Tibial nerve (tissue), 4 donors: ENCODE measurements around the gene FLT3. TPM values are rescaled to one million over a fixed set of nuclear protein-coding genes. Genes with fewer than 3 reads are reported as not detected.
A peak's percentile ranks its signal among the peaks of the same experiment; 100 is the strongest.
"Not testable (repeated sequence)": the region's sequence is repeated elsewhere in the genome, so short reads cannot be mapped to it uniquely, and the experiment has no call there.

Source experiments
- DNase-seq, 2 donors: peaks; one replicate each; pipeline ENCODE4 v3.0.0-alpha.2; 2019; ENCODE audit warnings: low spot score in 2 of 2
- H3K27ac ChIP-seq, 4 donors: fragments of 200-600 bp; sonication (generic) in 3 of 4; one replicate each; pipeline ENCODE4 v1.5.1; 2017 to 2019; ENCODE audit warnings: mild to moderate bottlenecking in 1 of 4
- H3K27me3 ChIP-seq, 2 donors: fragments of 200-600 bp; sonication (generic) in 1 of 2; one replicate each; pipeline versions ENCODE4 v1.5.1 to v1.6.0; 2017 to 2019
- H3K36me3 ChIP-seq, 3 donors: fragments of 200-600 bp; sonication (generic); one replicate each; pipeline ENCODE4 v1.5.1; 2018 to 2019
- H3K4me1 ChIP-seq, 4 donors: fragments of 200-600 bp; sonication (generic) in 3 of 4; one replicate each; pipeline ENCODE4 v1.5.1; 2017 to 2019
- H3K4me3 ChIP-seq, 4 donors: fragments of 200-600 bp; sonication (generic) in 3 of 4; one replicate each; pipeline ENCODE4 v1.5.1; 2017 to 2019; ENCODE audit warnings: mild to moderate bottlenecking in 1 of 4, moderate library complexity in 1 of 4
- H3K9me3 ChIP-seq, 4 donors: fragments of 200-600 bp; sonication (generic) in 3 of 4; one replicate each; pipeline ENCODE4 v1.5.1; 2017 to 2019
- EP300 ChIP-seq, 2 donors: sonication (generic); formaldehyde crosslinking; IDR thresholded peaks; one replicate each; pipeline ENCODE4 v1.6.1; 2017; ENCODE audit warnings: antibody characterized with exemption in 2 of 2, mild to moderate bottlenecking in 1 of 2
- POLR2A ChIP-seq, 2 donors: fragments of 450-650 bp; IDR thresholded peaks; one replicate each; pipeline ENCODE4 v1.6.1; 2017; ENCODE audit warnings: antibody characterized with exemption in 2 of 2, mild to moderate bottlenecking in 2 of 2, moderate library complexity in 2 of 2
- WGBS, 2 donors: methylation state at CpG; one replicate each; pipeline ENCODE4 v1.1.5; 2018; 5-methylcytosine and 5-hydroxymethylcytosine counted together
- total RNA-seq, 4 donors: library from RNA; depleted of rRNA; stranded (reverse); fragments of >200 nt; gene quantifications; one replicate each; pipeline ENCODE4 v1.1.0, GENCODE V29; 2016
- TF ChIP-seq, protein P1 (sequence below), 5 experiments: fragments of 200-600 bp in 3 of 5; fragments of 450-650 bp in 2 of 5; sonication (generic) in 3 of 5; IDR thresholded peaks; one replicate each; pipeline ENCODE4 v1.5.1; 2016 to 2019; ENCODE audit warnings: antibody characterized with exemption in 5 of 5, mild to moderate bottlenecking in 3 of 5, moderate library complexity in 2 of 5

FLT3 gene
- total RNA-seq, 4 donors from 2014 or later = 0.20 to 0.42 (median 0.22) TPM; not detected in 1

DNA sequence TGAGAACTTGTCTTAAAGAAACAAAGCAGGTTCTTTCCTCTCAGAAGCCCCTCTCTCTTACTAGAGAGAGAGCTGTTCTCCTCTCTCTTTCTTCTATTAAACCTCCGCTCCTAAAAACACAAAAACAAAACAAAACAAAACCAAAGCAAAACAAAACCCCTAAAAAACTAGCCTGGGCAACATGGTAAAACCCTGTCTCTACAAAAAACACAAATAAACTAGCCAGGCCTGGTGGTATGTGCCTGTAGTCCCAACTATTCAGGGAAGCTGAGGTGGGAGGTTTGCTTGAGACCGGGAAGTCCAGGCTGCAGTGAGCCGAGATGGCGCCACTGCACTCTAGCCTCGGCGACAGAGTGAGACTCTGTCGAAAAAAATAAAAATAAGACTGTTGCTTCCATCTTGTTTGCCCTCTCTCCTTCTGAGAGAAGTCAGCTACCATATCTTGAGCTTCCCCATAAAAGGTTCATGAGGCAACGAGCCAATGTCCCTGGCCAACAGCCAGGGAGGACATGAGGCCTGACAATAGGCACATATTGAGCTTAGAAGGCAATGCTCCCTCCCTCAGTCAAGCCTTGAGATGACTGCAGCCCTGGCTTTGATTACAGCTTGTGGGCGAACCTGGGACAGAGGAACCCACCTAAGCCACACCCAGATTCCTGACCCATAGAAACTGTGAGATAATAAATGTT is 17.5 kb upstream of the FLT3 start:
- no peak overlapping the region for H3K4me3 ChIP-seq
- no peaks in the 10 kb centered on the region for H3K36me3 ChIP-seq
- H3K27me3 ChIP-seq = peaks cover 0 to 3% of the 10 kb centered on the region in 2 donors
- peak in 1 of 2 donors; percentile 52 for DNase-seq
- no peaks in the 10 kb centered on the region for H3K9me3 ChIP-seq
- 57 to 61% methylated on average over 9 of the region's 9 CpGs for WGBS, 2 donors
- H3K4me1 ChIP-seq = no peaks in the 10 kb centered on the region
- no peak overlapping the region for H3K27ac ChIP-seq
- no peak for TF ChIP-seq EP300 (IDR thresholded peaks at IDR 0.05)
- no peak for TF ChIP-seq POLR2A (IDR thresholded peaks at IDR 0.05)
- TF ChIP-seq, protein P1, sequence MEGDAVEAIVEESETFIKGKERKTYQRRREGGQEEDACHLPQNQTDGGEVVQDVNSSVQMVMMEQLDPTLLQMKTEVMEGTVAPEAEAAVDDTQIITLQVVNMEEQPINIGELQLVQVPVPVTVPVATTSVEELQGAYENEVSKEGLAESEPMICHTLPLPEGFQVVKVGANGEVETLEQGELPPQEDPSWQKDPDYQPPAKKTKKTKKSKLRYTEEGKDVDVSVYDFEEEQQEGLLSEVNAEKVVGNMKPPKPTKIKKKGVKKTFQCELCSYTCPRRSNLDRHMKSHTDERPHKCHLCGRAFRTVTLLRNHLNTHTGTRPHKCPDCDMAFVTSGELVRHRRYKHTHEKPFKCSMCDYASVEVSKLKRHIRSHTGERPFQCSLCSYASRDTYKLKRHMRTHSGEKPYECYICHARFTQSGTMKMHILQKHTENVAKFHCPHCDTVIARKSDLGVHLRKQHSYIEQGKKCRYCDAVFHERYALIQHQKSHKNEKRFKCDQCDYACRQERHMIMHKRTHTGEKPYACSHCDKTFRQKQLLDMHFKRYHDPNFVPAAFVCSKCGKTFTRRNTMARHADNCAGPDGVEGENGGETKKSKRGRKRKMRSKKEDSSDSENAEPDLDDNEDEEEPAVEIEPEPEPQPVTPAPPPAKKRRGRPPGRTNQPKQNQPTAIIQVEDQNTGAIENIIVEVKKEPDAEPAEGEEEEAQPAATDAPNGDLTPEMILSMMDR (IDR thresholded peaks at IDR 0.05) = no peak

DNA sequence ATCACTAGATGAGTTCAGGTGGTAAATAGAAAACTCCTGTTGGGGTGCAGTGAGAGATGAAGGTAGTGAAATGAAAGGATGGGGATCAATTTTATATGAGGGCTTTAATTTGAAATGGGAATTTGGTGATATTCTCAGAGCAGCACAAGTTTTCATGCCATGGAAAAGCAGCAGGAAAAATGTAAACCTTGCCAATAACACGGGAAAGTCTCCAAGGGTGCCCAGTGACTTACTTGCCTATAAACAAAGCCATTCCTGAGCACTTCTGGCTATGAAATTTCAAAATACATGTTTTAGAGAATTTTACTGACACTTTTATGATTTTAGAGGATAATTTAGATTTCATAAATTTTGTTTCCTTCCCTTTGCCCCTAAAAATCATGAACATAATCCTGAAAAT is 16.4 kb upstream of the FLT3 start:
- no peak for DNase-seq
- TF ChIP-seq POLR2A (IDR thresholded peaks at IDR 0.05) = no peak
- TF ChIP-seq, protein P1 (IDR thresholded peaks at IDR 0.05) = no peak
- TF ChIP-seq EP300 (IDR thresholded peaks at IDR 0.05) = no peak
- WGBS, 2 donors = 46 to 73% methylated on average over 1 of the region's 1 CpG
- no peak overlapping the region for H3K27ac ChIP-seq
- no peak overlapping the region for H3K4me3 ChIP-seq
- no peaks in the 10 kb centered on the region for H3K4me1 ChIP-seq
- H3K9me3 ChIP-seq = no peaks in the 10 kb centered on the region
- no peaks in the 10 kb centered on the region for H3K36me3 ChIP-seq
- H3K27me3 ChIP-seq = peaks cover 0 to 3% of the 10 kb centered on the region in 2 donors

DNA sequence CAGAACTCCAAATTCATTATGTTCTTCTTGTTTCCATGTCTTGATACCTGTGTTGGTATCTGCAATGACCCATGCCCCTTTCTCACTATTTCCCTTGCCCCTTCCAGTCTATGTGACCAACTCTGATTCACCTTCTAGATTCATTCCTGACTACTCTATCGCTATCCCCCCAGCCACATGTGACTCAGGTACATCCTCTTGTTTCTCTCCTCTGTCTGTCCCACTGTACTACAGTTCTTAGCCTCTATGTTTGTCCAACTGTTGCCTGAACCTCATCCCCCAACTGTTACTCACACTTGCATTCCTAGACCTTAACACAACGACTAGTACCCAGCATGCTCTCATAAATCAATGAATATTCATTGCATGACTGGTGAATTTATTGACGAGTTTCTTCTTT is 10.0 kb upstream of the FLT3 start:
- WGBS, 2 donors = 77 to 81% methylated on average over 3 of the region's 3 CpGs
- no peaks in the 10 kb centered on the region for H3K4me1 ChIP-seq
- H3K27me3 ChIP-seq = no peaks in the 10 kb centered on the region
- no peak overlapping the region for H3K4me3 ChIP-seq
- H3K9me3 ChIP-seq = no peaks in the 10 kb centered on the region
- no peaks in the 10 kb centered on the region for H3K36me3 ChIP-seq
- TF ChIP-seq POLR2A (IDR thresholded peaks at IDR 0.05) (no peak), EP300 (IDR thresholded peaks at IDR 0.05) (no peak)
- TF ChIP-seq, protein P1 (IDR thresholded peaks at IDR 0.05) = no peak
- no peak for DNase-seq
- no peak overlapping the region for H3K27ac ChIP-seq

DNA sequence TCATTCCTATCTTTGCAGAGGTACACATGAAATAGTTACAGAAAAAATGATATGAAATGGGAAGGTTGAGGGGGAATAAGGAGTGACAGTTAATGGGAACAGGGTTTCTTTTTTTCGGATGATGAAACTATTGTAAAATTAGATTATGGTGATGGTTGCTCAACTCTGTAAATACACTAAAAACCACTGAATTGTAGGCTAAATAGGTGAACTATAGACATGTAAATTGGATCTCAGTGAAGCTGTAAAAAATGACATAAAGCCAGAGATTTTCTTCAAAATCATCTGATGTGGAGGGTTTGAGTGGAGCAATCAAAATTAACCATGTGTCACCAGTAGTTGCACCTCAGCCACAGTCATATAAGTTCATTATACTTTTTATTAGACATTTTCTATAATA is 6.6 kb upstream of the FLT3 start:
- H3K27me3 ChIP-seq = peaks cover 0 to 11% of the 10 kb centered on the region in 2 donors
- DNase-seq = no peak
- H3K36me3 ChIP-seq = no peaks in the 10 kb centered on the region
- H3K4me1 ChIP-seq = no peaks in the 10 kb centered on the region
- no peak overlapping the region for H3K27ac ChIP-seq
- TF ChIP-seq, protein P1 (IDR thresholded peaks at IDR 0.05) = no peak
- TF ChIP-seq POLR2A (IDR thresholded peaks at IDR 0.05) (no peak), EP300 (IDR thresholded peaks at IDR 0.05) (no peak)
- H3K9me3 ChIP-seq = peaks cover 0 to 3% (median 0%) of the 10 kb centered on the region in 4 donors
- H3K4me3 ChIP-seq = no peak overlapping the region
- WGBS, 2 donors = 80 to 84% methylated on average over 1 of the region's 1 CpG

DNA sequence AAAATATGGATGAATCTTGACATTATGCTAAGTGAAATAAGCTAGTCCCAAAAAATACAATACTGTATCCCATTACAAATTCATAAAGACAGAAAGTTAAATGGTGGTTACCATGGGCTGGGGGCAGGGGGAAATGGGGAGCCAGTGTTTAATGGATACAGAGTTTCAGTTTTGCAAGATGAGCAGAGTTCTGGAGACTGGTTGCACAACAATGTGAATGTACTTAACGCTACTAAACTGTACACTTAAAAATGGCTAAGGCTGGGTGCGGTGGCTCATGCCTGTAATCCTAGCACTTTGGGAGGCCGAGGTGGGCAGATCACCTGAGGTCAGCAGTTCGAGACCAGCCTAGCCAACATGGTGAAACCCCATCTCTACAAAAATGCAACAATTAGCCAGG is 1.5 kb upstream of the FLT3 start:
- peaks cover 0 to 22% (median 2%) of the 10 kb centered on the region in 4 donors for H3K4me1 ChIP-seq
- not testable (repeated sequence) for H3K9me3 ChIP-seq, H3K36me3 ChIP-seq, H3K27ac ChIP-seq, H3K4me3 ChIP-seq, DNase-seq
- peaks cover 0 to 52% of the 10 kb centered on the region in 2 donors for H3K27me3 ChIP-seq
- WGBS, 2 donors = 78 to 92% methylated on average over 4 of the region's 4 CpGs
